HG02981 (cell line): Measurements from ENCODE around the gene BBS1.
"Not testable (repeated sequence)": the region's sequence is repeated elsewhere in the genome, so short reads cannot be mapped to it uniquely, and the experiment has no call there.

ENCODE experiments used
- ATAC-seq: cut with Tn5 transposase; IDR thresholded peaks from one replicate; pipeline ENCODE4 v1.9.1; 2021; ENCODE audit warnings: mild to moderate bottlenecking, moderate library complexity; ENCODE audit not compliant: unreplicated experiment

Gene BBS1

DNA sequence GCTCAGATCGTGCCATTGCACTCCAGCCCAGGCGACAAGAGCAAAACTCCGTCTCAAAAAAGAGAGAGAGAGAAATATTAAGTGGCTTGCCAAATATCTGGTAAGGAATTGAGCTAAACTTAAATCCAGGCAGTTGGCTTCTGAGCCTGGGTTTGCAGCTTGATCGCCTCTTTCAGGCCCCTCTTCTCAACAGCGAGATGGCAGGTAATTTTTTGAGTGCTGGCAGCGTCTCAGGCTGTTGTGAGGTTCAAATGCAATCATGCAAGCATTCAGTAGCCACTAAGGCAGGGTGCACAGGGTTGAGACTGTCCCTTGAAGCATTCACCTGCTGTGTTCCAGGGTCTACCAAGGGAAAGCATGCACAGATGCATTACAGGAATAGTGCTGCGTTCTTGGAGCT, 58.6 kb downstream of the BBS1 start:
- ATAC-seq: no peak

DNA sequence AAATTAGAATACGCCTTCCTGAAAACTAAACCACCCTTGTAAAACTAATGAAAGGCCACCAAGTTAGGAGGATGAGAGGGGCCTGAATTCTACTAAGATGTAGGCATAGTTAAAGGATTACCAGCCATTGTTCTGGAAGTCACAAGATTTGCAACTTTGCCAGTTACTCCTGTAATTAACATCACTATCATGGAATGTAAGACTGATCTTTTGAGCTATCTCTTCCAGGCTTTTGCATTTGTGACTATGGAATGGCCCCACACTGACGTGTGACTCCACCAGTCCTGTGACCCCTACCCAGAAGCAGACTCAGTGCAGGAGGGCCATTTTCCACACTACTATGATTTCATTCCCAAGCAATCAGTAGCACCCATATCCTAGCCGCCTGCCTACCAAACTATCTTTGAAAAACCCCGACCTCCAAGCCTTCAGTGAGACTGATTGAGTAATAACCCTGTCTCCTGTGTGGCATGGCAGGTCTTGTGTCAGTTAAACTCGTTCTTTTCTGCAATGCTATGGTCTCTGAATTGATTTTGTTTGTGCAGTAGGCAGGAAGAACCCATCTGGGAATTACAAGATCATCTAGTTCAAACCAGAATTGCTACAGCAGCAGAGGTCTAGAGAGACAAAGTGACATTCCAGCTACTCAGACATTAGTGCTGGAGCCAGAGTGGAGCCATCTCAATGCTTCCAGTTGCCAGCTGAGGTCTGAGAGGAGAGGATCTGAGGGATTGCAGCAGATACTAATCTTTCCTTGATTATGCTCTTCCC, 59.8 kb downstream of the BBS1 start:
- ATAC-seq: no peak

DNA sequence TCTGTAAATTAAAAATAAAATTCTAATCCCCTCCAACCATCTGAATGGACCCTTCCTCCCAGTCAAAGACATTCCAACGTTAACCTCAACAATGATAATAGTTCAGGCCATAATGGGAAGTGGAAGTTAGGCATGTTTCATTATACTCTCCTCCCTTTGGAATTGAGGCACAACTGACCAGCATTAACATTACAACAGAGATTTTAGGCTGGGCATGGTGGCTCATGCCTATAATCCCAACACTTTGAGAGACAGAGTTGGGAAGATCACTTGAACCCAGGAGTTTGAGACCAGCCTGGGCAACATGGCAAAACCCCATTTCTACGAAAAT, 60.4 kb downstream of the BBS1 start:
- no peak for ATAC-seq

DNA sequence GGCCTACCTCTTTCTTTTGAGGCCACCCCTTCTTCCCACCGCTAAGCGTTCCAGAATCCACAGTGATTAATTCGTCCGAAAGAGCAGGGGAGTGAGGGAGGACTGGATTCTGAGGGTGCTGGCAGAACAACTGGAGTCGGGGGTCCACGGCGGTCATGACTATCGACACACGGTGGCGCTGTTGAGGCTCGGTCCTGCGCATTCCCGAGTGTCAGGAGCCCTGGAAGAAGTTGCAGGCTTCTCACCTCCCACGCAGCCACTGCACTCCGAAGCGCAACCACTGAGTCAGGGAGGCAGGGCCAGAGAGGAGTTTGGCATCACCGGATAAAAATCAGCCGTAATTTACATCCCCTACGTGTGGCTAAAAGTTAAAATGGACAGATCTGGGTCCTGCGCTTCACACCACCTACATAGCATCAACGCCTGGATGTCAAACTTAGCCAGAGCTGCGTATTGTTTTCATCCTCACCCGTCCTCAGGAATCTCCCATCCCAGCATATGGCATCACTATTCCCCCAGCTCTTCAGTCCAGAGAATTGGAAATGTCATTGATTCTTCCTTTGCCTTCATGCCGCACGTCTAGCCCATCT, 68.7 kb downstream of the BBS1 start:
- no peak for ATAC-seq

DNA sequence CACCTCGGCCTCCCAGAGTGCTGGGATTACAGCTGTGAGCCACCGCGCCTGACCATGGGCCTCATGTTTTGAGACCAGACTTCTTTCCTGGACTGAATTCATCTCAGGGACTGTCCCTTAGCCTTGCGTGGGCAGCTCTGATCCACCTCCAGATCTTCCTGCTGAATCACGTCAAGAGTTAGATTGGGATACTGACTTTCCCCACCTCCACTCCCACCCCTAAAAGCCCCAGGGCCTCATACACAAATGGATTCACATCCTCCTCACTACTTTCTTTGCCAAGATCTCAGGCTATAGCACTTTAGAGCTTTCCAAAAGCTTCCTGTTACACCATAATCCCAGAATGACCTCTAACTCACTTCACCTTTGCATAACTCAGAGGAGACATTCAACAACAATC, 70.4 kb downstream of the BBS1 start:
- ATAC-seq: no peak

DNA sequence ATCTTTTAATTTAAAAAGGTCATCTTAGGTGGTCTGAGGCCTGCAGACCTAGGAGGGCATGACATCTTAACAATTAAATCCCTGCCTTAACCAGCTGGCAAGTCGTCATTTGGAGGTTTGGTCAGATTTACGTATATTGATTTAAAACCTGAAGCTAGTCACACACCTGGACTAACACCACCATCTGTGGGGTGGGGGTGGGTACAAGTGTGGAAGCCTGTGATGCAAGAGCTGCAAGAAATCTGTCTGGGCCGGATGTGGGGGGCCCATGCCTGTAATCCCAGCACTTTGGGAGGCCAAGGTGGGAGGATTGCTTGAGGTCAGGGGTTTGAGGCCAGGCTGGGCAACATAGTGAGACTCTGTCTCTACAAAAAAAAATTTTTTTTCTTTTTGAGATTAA, 70.8 kb downstream of the BBS1 start:
- ATAC-seq: no peak

DNA sequence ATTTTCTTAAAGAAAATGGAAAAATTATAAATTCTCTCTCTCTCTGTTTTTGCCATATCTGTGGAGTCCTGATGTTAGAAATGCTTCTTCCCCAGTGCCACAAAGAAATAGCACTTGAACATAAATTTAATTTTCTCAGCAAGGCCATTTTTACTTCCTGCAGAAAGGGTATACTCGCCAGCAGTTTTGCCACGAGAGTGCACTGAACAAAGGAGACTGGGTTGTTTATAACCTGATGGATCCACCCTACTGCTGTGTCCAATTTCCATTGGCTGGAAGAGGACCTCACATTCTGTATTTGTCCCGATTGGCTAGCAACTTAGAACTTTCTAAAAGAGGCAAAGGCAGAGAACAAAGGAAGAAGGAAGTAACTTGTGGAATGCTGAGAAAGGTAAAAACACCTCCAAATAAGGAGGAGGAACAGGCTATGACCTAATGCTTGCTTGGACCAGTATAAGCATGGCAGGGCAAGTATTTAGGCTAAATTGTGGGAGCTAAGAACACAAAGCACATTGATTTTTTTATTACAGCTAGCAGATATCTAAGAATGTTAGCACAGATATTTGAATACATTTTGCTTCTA, 72.2 kb downstream of the BBS1 start:
- ATAC-seq: not testable (repeated sequence)
